BLaER1 treated with 17β-estradiol and CSF1 and Interleukin-3, amounts not matched to agents 10 nM and 100 nM (cell line): Measurements from ENCODE around the gene CHP2.

ENCODE experiments used
- H3K27ac ChIP-seq, 11 experiments: shearing (Covaris generic); formaldehyde crosslinking; 2 replicates each; pipeline ENCODE4 v1.8.1; 2022
- H3K27me3 ChIP-seq, 11 experiments: shearing (Covaris generic); formaldehyde crosslinking; 2 replicates each; pipeline ENCODE4 v1.8.1; 2022
- H3K36me3 ChIP-seq, 11 experiments: shearing (Covaris generic); formaldehyde crosslinking; 2 replicates each; pipeline ENCODE4 v1.8.1; 2022
- H3K4me1 ChIP-seq, 10 experiments: shearing (Covaris generic); formaldehyde crosslinking; 2 replicates each; pipeline ENCODE4 v1.8.1; 2022
- H3K4me2 ChIP-seq, 11 experiments: shearing (Covaris generic); formaldehyde crosslinking; 2 replicates each; pipeline ENCODE4 v1.8.1; 2022
- H3K4me3 ChIP-seq, 10 experiments: shearing (Covaris generic); formaldehyde crosslinking; 2 replicates each; pipeline ENCODE4 v1.8.1; 2022
- H3K9ac ChIP-seq, 11 experiments: shearing (Covaris generic); formaldehyde crosslinking; 2 replicates each; pipeline ENCODE4 v1.8.1; 2022
- H3K9me3 ChIP-seq, 11 experiments: shearing (Covaris generic); formaldehyde crosslinking; replicated peaks in 1 of 11; 2 replicates each; pipeline ENCODE4 v1.8.1; 2022
- H4K20me1 ChIP-seq, 11 experiments: shearing (Covaris generic); formaldehyde crosslinking; 2 replicates each; pipeline ENCODE4 v1.8.1; 2022
- Cebpa-rat ChIP-seq, 11 experiments: shearing (Covaris generic); IDR thresholded peaks; 2 replicates each; pipeline ENCODE4 v1.8.1; 2022

The CHP2 gene

GRCh38 chr16:23788685-23789084, 33.9 kb downstream of the CHP2 start:
- Histone ChIP-seq H4K20me1 (no peaks in the 10 kb centered on the region), H3K4me3 (no peak overlapping the region), H3K36me3 (no peaks in the 10 kb centered on the region), H3K27ac (peak overlapping the region in 9 of 11 experiments; percentile 26 to 82 (median 62); a peak in 16 of 22 replicates), H3K4me2 (peak overlapping the region; percentile 28 to 83 (median 67)), H3K27me3 (peaks cover 0 to 15% (median 0%) of the 10 kb centered on the region in 11 experiments; a peak in 4 of 22 replicates), H3K9ac (peak overlapping the region in 4 of 11 experiments; percentile 8 to 44 (median 39); a peak in 4 of 22 replicates), H3K4me1 (peaks cover 11 to 57% (median 24%) of the 10 kb centered on the region in 10 experiments), H3K9me3 (peaks cover 0 to 9% (median 0%) of the 10 kb centered on the region in 11 experiments; a peak in 4 of 22 replicates)
- TF ChIP-seq Cebpa-rat (IDR thresholded peaks at IDR 0.05), result 0 out of 22 replicates have a peak, but pooled peaks of 3 of the 11 experiments have one; percentile 13 to 39 (median 20)

- no peak overlapping the region for H3K4me3 ChIP-seq
- no peak overlapping the region for H3K9ac ChIP-seq
- H3K27me3 ChIP-seq, result no peaks in the 10 kb centered on the region; a peak in 1 of 22 replicates
- H4K20me1 ChIP-seq, result no peaks in the 10 kb centered on the region
- peaks cover 6 to 15% (median 14%) of the 10 kb centered on the region in 10 experiments; a peak in 18 of 20 replicates for H3K4me1 ChIP-seq
- H3K27ac ChIP-seq, result no peak overlapping the region
- TF ChIP-seq Cebpa-rat (IDR thresholded peaks at IDR 0.05), result no peak
- no peaks in the 10 kb centered on the region for H3K36me3 ChIP-seq
- H3K4me2 ChIP-seq, result no peak overlapping the region
- H3K9me3 ChIP-seq, result no peaks in the 10 kb centered on the region
These were observed 40.6 kb downstream of the CHP2 start for GRCh38 chr16:23795378-23795777.

GRCh38 chr16:23796941-23797340, 42.1 kb downstream of the CHP2 start:
- Histone ChIP-seq H3K27ac (no peak overlapping the region), H3K9ac (no peak overlapping the region), H4K20me1 (no peaks in the 10 kb centered on the region), H3K27me3 (no peaks in the 10 kb centered on the region; a peak in 1 of 22 replicates), H3K36me3 (no peaks in the 10 kb centered on the region), H3K4me1 (peaks cover 4 to 17% (median 14%) of the 10 kb centered on the region in 10 experiments; a peak in 17 of 20 replicates), H3K4me3 (no peak overlapping the region), H3K4me2 (no peak overlapping the region), H3K9me3 (no peaks in the 10 kb centered on the region)
- no peak for TF ChIP-seq Cebpa-rat (IDR thresholded peaks at IDR 0.05)

- Histone ChIP-seq H3K27me3 (no peaks in the 10 kb centered on the region), H3K9ac (no peak overlapping the region), H3K4me3 (no peak overlapping the region), H4K20me1 (no peaks in the 10 kb centered on the region), H3K4me2 (no peak overlapping the region), H3K4me1 (peaks cover 15 to 41% (median 35%) of the 10 kb centered on the region in 10 experiments), H3K27ac (no peak overlapping the region), H3K36me3 (no peaks in the 10 kb centered on the region), H3K9me3 (no peaks in the 10 kb centered on the region)
- no peak for TF ChIP-seq Cebpa-rat (IDR thresholded peaks at IDR 0.05)
These were observed 46.6 kb downstream of the CHP2 start for GRCh38 chr16:23801378-23801777.

GRCh38 chr16:23802776-23803175, 48.0 kb downstream of the CHP2 start:
- Histone ChIP-seq H3K9me3 (no peaks in the 10 kb centered on the region), H3K36me3 (no peaks in the 10 kb centered on the region), H3K27ac (no peak overlapping the region), H3K4me2 (peak overlapping the region in 6 of 11 experiments; percentile 18 to 50 (median 43); a peak in 8 of 22 replicates), H4K20me1 (no peaks in the 10 kb centered on the region), H3K27me3 (no peaks in the 10 kb centered on the region), H3K9ac (no peak overlapping the region), H3K4me1 (peaks cover 28 to 55% (median 49%) of the 10 kb centered on the region in 10 experiments), H3K4me3 (no peak overlapping the region)
- TF ChIP-seq Cebpa-rat (IDR thresholded peaks at IDR 0.05), result no peak

- peak overlapping the region in 8 of 11 experiments; percentile 1 to 58 (median 43); a peak in 13 of 22 replicates for H3K4me2 ChIP-seq
- H3K4me1 ChIP-seq, result peaks cover 30 to 62% (median 56%) of the 10 kb centered on the region in 10 experiments
- no peak overlapping the region for H3K27ac ChIP-seq
- H3K27me3 ChIP-seq, result no peaks in the 10 kb centered on the region
- H3K9me3 ChIP-seq, result no peaks in the 10 kb centered on the region
- H3K36me3 ChIP-seq, result no peaks in the 10 kb centered on the region
- H3K9ac ChIP-seq, result 0 out of 22 replicates have a peak overlapping the region, but pooled peaks of 1 of the 11 experiments have one; percentile 9
- TF ChIP-seq Cebpa-rat (IDR thresholded peaks at IDR 0.05), result no peak
- H3K4me3 ChIP-seq, result no peak overlapping the region
- no peaks in the 10 kb centered on the region for H4K20me1 ChIP-seq
These were observed 48.8 kb downstream of the CHP2 start for GRCh38 chr16:23803591-23804123.

- H3K4me2 ChIP-seq, result peak overlapping the region; percentile 38 to 65 (median 51); a peak in 21 of 22 replicates
- no peak for TF ChIP-seq Cebpa-rat (IDR thresholded peaks at IDR 0.05)
These were observed 52.2 kb downstream of the CHP2 start for GRCh38 chr16:23807028-23807427.

More at GRCh38 chr16:23807028-23807427, 52.2 kb downstream of the CHP2 start:
- H4K20me1 ChIP-seq, result no peaks in the 10 kb centered on the region
- H3K9ac ChIP-seq, result peak overlapping the region in 1 of 11 experiments; percentile 30; a peak in 1 of 22 replicates
- peak overlapping the region in 7 of 11 experiments; percentile 7 to 74 (median 33); a peak in 11 of 22 replicates for H3K27ac ChIP-seq
- H3K4me3 ChIP-seq, result no peak overlapping the region
- H3K9me3 ChIP-seq, result no peaks in the 10 kb centered on the region
- H3K27me3 ChIP-seq, result no peaks in the 10 kb centered on the region
- peaks cover 13 to 56% (median 44%) of the 10 kb centered on the region in 10 experiments for H3K4me1 ChIP-seq
- no peaks in the 10 kb centered on the region for H3K36me3 ChIP-seq
